Stimulated activated CD8-positive, alpha-beta memory T cell treated with anti-CD3 and anti-CD28 coated beads, Interleukin-4, amount 100 ng/mL, for 1 hour (primary cell): ENCODE results near the gene DUSP5.
"Not testable (repeated sequence)": the region's sequence is repeated elsewhere in the genome, so short reads cannot be mapped to it uniquely, and the experiment has no call there.

Experiments
- DNase-seq, 2 donors: peaks; one replicate each; pipeline ENCODE4 v3.0.0-alpha.2; 2020; ENCODE audit warnings: low read depth in 2 of 2, low spot score in 1 of 2

Gene DUSP5

DNA sequence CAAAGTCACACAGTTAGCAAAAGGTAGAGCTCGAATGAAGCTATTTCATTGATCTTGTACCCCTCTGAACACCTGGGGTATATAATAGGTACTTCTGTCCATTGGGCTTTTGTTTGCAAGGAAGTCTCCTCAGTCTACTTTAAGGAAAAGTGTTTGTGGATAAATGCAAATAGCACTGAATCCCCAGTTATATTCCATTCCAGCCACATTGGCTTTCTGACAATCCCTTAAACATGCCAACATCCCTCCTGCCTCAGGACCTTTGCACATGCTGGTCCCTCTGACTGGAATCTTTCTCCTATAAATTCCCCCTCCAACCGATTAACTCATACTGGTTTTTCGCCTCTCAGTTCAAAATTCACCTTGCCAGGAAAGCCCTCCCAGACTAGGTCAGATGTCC, 17.1 kb downstream of the DUSP5 start:
- DNase-seq = no peak

DNA sequence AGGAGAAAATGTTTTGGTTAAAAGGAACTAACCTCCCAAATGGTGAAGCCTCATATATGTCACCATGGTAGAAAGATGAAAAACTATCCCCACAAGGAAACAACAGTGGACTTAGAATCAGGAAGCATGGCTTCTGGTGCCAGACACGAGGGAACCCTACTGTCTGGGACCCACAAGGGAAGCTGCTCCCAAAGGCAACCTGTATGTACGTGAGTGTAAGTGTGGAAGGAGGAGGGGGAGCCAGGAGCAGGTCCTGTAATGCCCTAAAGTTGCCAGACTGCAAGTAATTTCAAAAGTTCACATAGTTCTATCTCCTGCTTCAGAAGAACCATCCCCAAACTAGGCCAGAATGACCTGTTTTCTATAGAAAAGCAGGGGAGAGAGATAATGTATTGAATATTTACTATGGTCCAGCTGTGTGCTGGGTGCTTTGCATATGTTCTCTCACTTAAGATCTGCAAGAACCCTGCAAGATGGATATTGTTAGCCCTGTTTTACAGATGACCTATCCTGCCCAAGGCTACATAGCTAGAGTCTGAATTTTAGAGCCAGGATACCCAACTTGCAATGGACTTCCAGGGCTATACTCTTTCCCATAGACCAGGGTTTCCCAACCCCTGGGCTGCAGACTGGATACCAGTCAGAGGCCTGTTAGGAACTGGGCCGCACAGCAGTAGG, 19.2 kb downstream of the DUSP5 start:
- DNase-seq = no peak

DNA sequence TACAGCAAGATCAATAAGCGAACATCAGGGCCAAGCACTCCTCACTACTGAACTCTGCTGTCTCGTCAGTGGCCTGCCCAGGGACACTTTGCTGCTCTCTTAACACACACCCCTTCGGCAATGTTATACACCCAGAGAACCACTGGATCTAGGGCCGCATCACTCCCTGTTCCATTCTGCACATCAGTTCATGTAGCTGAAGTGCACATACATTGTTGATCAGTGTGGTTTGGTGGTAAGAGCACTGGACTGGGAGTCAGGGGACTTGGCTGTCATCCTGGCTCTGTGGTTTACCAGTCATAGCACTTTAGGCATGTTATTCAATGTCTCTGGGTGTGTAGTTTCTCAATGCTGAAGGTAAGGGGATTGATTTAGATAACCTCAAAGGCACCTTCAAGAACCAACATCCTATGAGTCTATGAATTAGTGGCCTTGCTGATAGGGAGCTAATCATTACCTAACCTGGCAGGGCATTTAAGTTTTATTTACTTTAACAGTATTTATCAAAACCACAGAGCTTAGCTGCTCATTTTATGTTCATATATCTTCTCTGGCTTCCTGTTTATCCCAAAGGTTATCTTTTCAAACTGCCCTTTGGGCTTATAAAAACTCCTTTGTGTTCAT, 24.8 kb downstream of the DUSP5 start:
- DNase-seq = no peak

DNA sequence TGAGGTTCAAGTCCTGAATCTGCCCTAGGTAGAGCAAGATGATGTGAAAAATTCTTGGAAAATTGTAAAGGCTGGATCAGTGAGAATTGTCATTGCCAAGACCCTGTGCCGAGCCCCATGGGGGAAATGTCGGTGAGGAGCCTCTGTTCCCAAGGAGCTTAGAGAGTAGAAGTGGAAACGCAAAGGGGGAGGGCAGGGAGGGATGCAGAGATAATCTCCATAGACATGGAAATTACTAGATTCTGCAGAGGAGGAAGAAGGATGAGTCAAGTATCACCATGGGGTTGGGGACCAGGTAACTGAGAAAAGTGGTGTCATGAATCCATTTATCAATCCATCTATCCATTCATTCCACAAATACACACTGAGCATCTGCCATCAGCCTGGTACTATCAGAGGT, 26.0 kb downstream of the DUSP5 start:
- no peak for DNase-seq

DNA sequence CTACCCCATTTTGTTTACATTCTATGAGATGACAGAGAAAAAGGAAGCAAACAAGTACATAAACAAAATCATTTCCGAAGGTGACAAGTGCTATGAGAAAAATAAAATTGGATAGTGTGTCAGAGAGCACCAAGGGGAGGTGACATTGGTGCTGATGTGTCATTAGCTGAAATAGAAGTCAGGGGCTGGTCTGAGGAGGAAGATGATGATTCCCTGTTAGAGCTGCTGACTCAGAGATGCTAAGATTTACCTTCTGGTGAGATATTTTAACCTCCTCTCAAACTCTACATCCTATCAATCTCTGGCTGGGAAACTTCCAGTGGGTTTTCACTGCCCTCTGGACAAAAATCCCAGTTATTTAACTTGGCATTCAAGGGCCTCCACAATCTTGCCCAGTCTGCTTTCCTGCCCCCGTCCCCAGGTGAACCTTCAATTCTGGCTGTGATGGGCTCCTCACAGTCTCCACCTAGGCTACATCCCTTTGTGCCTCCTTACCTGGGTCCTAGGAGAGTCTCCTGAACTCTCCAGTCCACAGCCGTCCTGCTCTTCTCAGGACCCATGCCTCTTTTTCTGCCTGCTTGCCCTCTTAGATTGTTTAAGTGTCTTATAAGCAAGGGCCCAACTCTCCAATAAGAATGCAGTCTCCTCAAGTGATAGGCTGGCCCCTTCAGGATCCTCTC, 26.6 kb downstream of the DUSP5 start:
- DNase-seq = no peak

DNA sequence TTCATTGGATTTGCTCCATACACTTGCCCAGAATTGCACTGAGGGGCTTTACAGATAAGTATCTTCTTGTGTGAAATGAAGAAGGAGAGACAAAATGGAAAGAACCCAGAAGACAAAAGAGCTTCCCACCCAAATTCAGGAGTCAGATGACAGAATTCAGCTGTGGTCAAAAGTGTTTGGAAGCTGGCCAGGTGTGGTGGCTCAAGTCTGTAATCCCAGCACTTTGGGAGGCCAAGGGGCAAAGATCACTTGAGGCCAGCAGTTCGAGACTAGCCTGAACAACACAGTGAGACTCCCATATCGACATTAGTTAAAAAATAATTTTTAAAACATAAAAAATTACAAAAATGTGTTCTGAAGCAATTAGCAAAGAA, 27.1 kb downstream of the DUSP5 start:
- no peak for DNase-seq

DNA sequence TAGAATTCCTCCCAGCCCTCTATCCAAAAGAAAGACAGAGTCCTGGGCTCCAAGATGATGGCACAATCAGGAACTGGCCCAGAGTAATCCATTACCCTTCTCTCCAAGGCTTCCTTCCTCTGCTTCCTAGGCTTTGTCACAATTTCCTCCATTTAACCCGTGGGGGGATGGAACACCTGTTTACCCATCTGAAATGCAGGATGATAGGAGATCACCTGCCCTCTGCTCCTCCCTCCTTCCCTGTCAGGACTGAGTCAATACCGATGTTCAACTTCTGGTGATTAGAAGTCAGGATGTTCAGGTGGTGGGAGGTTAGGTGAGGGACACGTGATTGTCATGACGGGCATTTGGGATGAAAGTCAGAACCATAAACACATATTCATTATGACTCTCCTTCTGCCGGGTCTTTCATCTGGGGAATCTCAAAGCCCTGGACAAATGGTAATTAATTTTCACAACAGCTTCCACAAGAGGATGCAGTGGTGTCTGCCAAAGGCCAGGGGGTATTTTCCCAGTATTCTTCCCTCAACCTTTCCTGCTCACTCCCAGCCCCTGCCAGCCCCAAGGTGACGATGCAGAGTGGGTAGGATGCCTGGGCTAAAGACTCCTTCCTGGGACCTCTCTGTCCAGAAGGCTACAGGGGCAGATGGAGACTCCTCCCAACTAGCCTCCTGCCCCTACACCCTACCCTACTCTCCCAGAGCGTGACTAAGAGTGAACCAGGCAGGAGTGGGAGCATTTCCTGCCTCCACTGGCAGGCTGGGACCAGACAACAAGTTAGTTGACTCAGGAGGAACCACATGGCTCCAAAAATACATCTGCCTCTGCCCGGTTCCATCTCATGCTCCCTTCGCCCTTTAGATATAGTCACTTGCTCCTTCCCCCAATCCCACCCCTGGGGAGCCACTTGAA, 27.9 kb downstream of the DUSP5 start:
- DNase-seq = no peak

DNA sequence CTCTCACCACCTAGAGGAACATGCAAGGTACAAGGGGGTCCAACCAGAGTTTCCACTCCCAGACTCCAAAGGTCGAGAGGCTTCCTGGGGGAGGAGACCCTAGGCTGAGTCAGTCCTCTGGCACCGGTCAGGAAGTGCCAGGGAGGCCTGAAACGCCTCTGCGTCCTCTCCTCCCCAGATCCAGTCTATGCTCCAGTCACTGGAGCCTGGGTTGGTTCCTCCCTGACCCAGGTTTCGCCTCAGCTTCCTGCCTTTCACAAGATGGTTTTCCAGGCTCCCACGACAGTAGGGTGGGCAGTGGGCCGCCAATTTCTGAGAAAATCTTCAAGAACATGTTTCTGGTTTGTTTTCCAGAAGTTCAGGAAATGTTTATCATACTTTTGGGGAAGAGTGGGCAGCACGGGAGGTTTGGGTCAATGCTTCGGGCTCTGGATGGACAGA, 30.0 kb downstream of the DUSP5 start:
- no peak for DNase-seq

DNA sequence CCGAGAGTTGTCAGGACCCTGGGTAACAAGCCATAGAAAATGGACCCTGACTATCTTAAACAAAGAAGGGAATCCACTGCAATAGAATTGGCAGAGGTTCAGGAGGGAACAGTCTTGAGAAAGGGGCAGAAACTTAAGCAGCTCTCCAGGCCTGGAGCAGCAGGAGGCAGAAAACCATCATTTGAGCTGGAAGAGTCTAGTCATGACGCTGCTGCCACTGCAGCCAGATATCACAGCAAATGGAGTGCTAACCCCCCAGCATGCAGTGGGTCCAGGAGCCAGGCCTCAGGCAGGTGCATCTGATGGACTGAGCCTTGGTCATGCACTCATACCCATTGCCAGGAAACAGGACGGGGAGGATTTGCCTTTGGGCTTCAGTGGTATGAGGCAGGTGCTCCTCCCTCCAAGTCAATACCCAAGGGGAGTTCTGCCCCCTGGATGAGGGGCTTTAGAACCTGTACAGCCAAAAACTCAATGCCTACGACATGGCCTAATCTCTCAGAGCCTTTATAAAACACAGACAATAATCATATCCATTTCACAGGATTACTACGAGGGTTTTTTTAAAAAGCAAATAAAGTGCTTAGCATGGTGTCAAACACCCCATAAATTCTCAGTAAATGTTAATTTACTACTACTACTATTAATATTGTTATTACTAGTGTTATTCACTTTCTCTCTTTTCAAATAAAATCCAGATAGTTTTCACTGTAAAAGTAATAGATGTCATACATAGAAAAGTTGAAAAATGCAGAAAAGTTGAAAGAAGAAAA, 30.7 kb downstream of the DUSP5 start:
- no peak for DNase-seq

DNA sequence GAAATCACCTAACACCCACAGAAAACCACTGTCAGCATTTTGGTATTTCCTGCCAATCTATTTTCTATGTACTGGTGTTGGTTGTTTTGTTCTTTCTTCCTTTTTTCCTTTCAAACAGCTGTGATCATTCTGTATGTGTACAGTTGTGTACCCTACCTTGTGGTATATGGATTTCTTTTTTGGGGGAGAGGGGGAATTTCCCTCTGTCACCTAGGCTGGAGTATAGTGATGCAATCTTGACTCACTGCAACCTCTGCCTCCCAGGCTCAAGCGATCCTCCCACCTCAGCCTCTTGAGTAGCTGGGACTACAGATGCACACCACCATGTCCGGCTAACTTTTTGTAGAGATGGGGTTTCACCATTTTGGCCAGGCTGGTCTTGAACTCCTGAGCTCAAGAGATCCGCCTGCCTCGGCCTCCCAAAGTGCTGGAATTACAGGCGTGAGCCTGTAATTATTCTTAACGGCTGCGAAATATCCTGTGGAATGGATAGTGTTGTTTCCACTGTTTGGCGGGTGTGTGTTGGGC, 31.4 kb downstream of the DUSP5 start:
- DNase-seq = not testable (repeated sequence)

DNA sequence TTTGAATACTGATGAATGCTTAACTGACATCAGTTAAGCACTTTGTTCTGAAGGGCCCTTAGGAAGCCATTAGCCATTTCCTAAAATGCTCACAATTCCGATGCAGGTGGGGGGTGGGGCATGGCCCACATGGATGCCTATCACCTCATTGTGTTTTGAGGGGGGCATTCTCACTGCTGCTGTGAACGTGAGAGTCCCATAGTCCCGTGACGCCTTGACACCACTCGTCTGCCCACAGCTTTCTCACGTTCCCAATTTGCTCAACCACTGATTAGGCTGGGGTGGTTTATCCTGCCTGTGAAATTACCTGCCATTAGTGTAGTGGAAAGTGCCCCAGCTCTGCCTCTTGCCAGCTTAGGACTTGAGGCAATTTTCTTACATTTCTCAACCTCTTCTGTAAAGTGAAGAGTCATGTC, 31.9 kb downstream of the DUSP5 start:
- no peak for DNase-seq

DNA sequence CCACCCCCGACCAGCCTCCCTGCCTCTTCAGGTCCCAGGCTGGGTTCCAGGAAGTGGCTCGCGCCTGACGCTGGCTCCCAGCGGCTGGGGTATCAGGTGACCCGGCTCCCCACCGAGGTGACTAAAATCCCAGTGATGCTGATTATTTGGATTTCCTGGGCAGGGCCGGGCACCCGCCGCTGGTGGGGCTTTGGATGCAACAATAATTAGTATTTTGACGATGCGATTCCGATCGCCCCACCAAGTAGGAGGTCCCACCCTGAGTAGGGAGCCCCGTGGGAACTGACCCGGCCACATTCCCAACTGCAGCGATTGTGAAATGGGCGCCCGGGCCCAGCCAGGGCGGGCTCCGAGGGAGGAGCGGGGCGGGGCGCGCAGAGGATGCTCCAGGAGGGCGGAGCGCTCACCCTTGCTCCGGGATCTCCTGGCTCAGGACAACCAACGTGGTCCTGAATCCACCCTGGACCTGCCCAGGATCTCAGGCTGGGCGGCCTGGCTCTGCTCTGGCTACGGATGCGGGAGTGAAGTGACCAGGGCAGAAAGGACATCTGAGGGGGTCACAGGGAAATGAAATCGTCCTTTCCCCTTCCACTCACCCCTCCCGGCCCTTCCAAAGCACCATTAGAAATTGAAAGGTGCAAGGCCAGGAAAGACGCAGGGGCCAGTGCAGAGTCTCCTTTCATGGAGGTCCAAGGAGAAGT, 32.6 kb downstream of the DUSP5 start:
- no peak for DNase-seq

DNA sequence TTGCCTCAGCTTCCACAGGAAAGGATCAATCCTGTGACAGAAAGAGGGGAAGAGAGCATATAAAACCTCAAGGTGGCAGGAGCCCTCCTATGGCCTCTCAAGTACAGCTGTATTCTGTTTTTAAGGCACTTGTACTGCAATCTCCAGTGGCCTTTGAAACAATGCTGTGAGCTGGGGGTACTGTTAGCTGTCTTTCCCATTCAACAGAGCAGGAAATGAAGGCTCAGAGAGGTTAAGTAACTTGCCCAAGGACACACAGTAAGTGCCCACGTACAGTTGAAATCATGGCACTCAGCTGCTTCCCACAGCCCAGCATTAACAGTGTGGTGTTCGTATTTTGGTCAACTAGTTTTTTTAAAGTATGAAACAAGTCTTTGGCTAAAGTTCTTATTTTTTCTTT, 34.0 kb downstream of the DUSP5 start:
- no peak for DNase-seq

DNA sequence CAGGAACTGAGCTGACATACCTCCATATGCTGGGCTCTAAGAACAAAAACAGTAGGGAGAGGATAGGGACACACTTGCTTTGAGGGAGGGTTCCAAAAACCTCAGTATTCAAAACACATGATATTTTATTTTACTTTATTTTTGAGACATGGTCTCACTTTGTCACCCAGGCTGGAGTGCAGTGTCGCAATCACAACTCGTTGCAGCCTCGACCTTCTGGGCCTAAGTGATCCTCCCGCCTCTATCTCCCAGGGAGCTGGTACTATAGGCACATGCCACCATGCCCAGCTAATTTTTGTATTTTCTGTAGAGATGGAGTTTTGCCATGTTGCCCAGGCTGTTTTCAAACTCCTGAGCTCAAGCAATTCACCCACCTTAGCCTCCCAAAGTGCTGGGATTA, 34.9 kb downstream of the DUSP5 start:
- not testable (repeated sequence) for DNase-seq

DNA sequence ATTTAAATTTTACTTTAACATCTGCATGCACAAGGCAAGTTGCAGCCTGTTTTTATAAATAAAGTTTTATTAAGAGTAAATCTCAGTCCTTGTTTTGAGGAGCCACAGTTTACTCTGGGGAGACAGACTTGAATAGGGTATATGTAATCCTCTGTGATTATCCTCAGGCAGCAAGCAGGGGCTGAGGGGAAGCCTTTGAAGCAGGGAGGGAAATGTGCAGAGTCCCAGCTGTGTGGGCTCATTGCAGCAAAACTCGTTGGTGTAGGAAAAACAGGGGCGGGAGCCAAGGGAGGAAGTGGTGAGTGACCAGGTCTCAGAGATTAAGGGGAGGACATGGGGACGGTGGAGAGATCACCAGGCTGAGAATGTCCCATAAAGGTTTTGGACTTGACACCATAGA, 35.4 kb downstream of the DUSP5 start:
- no peak for DNase-seq

DNA sequence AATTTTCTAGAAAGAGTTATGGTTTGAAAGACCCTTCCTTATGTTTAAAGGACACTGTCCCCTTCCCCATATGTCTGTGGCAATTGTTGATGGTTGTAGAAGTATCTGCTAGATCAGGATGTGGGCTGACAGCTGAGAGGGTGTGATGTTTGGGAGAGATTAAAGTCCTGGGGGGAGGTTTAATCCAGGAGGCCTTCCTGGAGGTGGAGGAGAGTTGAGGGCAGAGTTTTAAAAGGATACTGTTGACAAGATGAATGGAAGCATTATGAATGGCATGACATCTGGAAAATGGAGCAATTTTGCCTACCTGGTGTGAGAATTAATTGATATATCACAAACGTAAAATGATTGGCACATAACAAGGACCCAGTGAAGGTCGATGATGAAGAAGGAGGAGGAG, 36.9 kb downstream of the DUSP5 start:
- no peak for DNase-seq

DNA sequence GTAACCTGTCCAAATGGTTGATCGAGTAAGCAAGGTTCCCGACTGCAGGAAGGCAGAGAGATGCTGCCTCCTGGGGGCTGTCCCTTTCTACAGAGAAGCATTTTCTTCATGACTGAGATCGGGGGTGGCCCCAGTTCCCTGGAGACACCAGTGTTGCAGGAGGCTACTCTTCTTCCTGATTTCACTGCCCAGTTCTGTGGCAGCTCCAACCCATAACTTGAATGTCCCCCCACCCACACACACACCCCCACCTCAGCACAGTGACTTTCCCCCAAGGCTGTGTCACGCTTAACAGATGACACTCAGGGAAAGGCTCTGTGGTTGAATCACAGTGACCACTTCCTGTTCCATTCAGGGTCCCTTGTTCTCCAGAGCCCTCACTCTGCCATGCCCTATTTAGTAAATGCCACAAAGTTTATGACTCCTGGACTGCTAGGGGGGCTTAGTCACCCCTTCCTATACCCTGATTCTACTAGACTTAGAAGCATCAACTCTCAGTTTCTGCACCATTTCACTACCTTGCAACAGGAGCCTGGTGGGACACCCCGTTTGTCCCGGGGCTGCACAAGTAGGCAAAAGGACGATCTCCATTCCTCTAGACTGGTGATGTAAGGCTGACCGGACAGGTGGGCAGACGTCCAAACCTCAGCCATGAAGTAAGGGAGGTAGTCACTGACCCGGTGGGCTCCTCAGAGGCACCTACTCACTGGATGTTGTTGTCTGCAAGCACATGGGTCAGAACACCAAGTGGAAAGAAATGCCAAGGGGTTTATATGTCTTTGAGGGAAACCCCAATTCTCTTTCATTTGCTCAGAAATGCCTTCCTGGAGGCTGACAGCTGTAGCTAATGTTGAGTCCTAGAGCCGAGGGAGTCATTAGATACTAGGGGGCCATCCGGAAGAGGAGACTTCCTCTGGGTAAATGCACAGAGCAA, 38.5 kb downstream of the DUSP5 start:
- DNase-seq = peak; percentile 35 to 37

DNA sequence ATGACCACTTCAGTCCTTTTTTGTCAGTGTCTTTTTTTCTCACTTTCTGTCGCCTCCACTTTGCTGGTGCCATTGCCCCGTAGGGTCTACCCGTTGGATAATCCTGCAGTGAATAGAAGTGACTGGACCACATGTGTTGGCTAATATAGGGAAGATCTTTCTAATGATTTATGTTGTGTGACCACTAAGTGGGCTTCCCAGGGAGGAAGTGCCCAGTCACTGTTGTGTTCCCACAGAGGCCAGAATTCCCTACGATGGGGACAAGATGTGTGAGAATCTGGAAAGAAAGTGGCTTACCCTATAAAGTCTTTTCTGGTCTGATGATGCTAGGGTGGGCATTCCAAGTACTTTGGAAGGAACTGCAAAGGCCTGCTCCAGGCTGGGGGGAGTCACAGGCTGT, 41.4 kb downstream of the DUSP5 start:
- DNase-seq = no peak

DNA sequence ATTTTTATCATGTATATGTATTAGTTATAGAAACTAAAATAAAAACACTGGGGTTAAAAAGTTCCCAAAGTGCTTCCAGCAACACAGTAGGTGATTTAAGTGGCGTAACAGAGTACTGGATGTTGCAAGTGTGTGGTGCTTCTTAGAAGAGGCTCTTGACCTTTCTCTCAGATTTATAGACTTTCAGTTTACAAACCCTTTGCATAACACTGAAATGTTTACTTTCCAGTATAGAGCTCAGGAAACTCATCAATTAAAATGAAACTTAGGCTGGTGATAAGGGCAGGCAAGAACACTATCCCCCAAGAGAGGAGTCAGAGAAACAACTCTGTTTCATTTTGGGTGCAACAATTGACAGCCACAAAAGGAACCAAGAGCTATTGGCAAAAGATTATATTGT, 42.3 kb downstream of the DUSP5 start:
- no peak for DNase-seq
